ENCODE data around the gene NDUFA1.
A peak's percentile ranks its signal among the peaks of the same experiment; 100 is the strongest.
"Not testable (repeated sequence)": the region's sequence is repeated elsewhere in the genome, so short reads cannot be mapped to it uniquely, and the experiment has no call there.

The NDUFA1 gene

DNA sequence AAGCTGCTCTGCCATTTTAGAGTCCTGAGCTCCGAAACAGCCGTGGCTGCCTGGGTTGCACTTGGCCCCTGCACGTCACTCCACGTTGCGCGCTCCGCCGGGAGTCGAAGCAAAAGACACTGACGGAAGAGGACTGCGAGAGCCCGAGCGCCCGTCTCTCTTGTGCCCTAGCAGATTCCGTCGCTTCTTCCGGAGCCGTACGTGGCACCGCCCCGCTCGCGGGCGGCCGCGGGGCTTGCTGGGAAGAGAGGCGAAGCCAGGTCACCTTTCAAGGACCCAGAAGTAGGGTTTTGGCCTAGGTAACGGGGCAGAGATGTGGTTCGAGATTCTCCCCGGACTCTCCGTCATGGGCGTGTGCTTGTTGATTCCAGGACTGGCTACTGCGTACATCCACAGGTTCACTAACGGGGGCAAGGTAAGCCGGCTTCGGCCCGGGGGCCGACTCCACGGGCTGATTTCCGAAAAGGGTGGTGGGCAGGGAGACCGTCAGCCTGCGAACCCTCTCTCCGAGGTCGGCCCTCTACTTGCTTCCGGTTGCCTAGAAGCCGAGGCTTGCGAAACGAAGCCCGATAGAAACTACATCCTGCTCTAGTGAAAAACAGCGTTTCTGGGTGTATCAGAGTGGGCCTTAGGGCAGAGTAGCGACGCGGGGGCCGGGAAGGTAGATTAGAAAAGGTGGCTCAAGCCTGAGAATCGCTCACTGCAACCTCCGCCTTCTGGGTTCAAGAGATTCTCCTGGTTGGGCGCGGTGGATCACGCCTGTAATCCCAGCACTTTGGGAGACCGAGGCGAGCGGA is at the start of gene NDUFA1, which contains the start of gene RNF113A:
NDUFA1 (plus strand) TSS at position 234 of the 797 bp plus-strand sequence; CDS start at position 314, 80 bp downstream.
RNF113A (minus strand) TSS at position 135 of the 797 bp plus-strand sequence; CDS start at position 15, 120 bp downstream.
- peak; percentile 51 to 74 (median 60) for DNase-seq (ENCODE audit: low read depth in 4 of 4, low spot score in 1 of 4)

DNA sequence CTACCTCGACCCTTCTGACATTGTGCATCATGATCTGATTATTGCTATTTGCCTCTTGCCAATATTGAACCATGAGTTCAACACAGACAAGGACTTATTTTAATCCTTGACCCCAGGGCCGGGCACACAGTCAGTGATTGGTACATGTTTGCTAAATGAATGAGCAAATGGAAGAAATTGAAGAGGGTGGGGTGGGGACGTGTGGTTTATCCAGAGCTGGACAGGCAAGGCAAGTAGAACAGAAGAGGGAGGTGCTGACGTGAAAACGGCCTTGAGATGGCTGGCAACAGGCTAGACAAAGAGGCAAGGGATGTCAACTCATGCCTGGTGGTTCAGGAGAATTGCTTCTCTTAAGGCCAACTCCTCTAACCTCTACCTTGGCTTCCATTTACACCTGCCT is 47.4 kb upstream of the NDUFA1 start:
- not testable (repeated sequence) for DNase-seq (ENCODE audit: low read depth in 4 of 4, low spot score in 1 of 4)

DNA sequence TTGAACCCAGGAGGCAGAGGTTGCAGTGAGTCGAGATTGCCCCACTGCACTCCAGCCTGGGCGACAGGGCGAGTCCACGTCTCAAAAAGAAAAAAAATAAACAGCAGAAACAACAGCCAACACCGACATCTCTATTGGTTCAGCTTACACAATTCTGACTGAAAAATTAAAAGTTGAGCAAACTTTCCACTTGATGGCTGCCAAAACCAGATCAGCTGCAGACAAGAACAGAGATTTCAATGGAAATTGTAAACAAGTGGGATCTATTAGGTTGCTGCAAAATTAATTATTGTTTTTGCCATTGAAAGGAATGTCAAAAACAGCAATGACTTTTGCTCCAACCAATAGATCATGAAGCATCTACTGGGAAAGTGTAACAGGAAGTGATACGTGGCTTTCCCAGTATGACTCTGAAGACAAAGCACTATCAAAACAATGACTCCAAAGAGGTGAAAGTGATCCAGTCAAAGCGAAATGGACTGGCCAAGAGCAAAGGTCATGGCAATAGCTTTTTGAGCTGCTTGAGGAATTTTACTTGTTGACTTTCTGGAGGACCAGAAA is 45.2 kb upstream of the NDUFA1 start:
- DNase-seq (ENCODE audit: low read depth in 4 of 4, low spot score in 1 of 4): no peak

DNA sequence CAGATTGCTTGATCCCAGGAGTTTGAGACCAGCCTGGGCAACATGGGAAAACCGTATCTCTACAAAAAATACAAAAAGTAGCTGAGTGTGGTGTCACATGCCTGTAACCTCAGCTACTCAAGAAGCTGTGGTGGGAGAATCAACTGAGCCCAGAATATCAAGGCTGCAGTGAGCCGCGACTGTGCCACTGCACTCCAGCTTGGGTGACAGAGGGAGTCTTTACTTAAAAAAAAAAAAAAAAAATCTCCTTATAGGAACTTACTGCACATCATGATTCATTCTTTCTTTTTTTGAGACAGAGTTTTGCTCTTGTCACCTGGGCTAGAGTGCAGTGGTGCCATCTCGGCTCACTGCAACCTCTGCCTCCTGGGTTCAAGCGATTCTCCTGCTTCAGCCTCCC is 43.2 kb upstream of the NDUFA1 start:
- no peak for DNase-seq (ENCODE audit: low read depth in 4 of 4, low spot score in 1 of 4)

DNA sequence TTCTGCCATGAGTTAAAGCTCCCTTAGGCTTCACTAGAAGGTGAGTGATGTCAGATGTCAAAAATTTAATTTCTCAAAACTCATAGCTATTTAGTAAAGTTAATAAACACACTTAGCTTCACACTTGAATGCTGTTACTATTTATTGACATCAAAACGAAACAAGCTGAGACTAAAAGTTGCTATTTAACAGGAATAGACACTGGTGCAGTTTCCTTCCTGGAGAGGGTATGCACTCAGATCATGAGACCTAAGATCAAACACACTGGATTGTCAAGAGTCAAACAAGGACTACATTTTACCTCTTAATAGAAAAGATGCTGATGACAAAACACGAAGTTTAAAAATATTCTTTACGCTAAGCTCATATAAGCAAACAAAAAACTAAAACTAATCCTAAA is 37.7 kb upstream of the NDUFA1 start:
- no peak for DNase-seq (ENCODE audit: low read depth in 4 of 4, low spot score in 1 of 4)

DNA sequence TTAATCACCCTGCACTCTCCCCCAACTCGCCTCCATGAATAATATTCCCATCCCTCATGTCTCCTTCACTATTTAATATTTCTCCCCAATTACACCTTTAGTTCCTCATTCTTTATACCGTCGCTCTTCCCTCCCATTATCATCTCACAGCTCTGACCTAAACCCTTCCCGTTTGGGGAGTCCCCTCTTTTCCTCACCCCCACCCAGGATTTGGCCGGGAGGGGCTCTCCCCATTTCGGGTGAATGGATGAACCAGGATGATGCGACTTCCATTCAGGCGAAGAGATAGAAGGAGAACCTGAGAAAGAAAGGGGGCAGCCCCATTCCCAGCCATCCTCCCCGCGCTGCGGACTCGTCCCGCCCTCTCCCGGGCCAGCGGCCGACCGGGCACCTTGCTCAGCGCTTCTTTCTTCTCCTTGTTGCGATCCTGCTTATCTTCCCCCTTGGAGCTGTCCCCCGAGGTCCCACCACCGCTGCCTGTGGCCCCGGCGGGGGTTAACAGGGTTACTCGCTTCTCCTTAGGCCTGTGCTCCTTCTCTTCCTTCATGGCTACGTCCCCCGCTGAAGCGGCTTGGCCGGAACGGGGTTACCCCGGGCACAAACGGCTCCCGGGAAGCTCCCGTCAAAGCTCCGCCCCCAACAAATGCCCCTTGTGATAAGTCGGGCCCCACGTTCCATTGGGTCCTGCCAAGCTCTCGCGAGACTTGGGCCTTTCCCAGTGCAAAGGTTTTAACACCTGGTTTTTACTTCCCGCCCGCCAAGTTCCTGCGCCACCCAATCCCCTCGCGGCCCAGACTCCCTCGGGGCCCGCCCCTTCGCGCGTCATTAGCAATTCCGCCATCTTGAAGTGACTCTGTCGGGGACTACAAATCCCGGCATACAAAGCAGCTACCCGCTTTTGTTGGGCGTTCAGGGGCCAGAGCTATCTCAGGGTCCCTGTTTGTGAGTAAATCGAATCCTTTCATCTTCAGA is 19.0 kb upstream of the NDUFA1 start, which contains the start of gene UPF3B:
UPF3B (minus strand) TSS at position 582 of the 972 bp plus-strand sequence; CDS start at position 547, 35 bp downstream.
- peak; percentile 70 to 90 (median 78) for DNase-seq (ENCODE audit: low read depth in 4 of 4, low spot score in 1 of 4)

DNA sequence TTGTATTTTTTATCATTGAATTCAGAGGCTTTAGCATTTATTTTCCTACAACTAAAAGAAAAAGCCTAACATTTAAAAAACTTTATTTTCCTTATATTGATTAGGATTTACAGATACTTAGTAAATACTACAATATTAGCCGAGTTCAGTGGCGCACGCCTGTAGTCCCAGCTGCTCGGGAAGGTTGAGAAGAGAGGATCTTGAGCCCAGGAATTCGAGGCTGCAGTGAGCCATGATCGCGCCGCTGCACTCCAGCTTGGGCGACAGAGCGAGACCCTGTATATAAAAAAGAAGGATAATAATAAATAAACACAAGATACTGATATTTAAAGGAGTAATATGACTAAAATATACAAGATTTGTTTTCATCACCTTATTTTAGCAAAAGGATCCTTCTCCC is 18.2 kb upstream of the NDUFA1 start:
- DNase-seq (ENCODE audit: low read depth in 4 of 4, low spot score in 1 of 4): no peak

DNA sequence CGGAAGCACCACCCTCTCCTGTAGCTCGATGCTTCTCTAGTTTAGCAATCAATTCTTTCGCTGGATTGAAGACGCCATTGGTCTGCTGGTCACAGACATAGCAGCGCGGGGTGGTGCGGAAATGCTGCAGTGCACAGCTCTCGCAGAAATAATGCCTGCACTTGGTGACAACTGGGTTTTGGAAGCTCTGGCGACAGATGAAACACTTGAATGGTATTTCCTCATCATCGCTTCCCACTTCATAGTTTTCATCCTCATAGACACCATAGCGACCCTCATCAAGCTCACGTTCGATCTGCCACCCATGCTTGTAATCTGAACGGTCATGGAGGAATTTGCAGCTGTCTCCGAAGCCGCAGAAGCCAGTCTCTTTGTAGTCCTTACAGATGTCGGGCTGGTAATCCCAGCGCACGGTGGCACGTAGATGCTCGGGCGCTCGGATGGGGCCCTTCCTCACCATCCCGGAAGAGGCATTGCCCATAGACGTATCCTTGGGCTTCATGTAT is 953 bp upstream of the NDUFA1 start:
- no peak for DNase-seq (ENCODE audit: low read depth in 4 of 4, low spot score in 1 of 4)

DNA sequence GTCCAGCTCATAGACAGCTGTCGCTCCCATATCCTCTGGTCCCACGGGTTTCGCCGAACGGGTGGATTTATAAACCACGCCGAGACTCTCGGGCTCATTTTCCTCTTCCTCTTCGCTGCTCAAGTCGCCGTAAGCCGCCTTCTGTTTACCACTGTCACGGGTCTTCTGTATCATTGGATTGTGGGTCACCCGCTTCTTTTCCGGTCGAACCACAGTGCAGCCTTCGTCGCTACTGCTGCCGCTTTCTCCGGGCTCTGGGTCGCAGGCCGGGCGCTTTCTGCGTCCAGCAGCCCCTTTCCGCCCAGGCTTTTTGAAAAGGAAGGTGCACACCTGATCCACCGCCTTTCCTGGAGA is 410 bp upstream of the NDUFA1 start:
- no peak for DNase-seq (ENCODE audit: low read depth in 4 of 4, low spot score in 1 of 4)

DNA sequence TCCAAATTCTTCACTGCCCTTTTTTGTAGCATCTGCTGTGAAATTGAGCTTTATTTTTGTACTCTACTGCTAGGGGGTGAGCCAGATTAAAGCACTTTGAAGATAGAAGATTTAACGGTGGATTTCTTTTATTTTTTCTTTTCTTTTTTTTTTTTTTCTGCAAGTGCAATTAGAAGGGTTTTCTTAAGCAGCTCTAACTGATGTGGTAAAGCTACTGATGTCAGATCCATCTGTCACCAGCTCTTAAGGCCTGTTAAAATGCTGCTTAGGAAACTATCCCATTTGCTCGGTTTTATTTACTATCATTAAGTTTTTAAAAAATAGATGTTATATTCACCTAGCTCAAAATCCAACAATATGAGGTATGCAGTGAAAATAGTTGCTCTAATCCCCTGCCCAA is 7.1 kb downstream of the NDUFA1 start:
- no peak for DNase-seq (ENCODE audit: low read depth in 4 of 4, low spot score in 1 of 4)

DNA sequence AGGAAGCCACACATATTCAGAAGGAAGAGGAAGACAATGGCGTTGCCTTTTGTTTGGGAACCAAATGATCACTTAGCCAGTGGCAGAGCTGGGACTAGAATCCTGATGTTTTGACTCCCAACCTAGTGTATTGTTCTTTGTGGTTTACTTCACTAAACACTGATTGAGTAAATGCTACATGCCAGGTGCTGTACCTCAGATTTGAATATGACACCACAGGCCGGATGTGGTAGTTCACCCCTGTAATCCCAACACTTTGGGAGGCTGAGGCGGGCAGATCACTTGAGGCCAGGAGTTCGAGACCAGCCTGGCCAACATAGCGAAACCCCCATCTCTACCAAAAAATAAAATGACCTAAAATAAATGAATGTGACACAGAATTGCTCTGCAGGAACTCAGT is 8.4 kb downstream of the NDUFA1 start:
- DNase-seq (ENCODE audit: low read depth in 4 of 4, low spot score in 1 of 4): no peak

DNA sequence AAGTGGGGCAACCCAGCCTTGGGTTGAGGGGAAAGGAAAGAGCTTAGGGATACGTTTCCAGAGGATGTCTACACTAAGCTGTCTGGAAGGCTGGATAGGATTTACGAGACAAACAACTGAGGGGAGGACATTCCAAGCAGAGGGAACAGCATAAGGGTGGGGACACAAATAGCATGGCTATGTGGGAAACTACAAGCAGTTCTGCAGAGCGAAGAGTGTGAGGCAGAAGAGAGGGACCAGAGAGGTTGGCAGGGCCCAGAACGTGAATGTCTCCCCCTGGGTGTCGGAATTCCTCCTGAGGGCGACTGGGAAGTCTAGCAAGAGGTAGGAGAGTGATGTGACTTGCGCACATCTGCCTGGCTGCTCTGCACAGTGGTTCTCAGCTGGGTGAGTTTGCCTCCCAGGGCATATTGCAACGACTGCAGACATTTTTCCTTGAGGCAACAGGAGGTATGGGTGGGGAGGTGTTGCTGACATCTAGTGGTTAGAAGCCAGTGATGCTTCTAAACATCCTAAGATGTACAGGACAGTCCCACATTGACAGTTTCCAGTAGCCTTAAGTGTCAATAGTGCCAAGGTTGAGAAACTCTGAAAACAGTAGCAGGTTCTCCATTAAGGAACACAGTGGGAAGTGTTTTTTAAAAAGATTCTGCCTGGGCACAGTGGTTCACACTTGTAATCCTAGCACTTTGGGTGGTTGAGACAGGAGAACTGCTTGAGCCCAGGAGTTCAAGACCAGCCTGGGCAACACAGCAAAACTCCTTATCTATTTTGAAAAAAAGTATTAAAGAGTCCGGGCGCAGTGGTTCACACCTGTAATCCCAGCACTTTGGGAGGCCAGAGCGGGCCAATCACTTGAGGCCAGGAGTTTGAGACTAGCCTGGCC is 9.2 kb downstream of the NDUFA1 start:
- no peak for DNase-seq (ENCODE audit: low read depth in 4 of 4, low spot score in 1 of 4)

DNA sequence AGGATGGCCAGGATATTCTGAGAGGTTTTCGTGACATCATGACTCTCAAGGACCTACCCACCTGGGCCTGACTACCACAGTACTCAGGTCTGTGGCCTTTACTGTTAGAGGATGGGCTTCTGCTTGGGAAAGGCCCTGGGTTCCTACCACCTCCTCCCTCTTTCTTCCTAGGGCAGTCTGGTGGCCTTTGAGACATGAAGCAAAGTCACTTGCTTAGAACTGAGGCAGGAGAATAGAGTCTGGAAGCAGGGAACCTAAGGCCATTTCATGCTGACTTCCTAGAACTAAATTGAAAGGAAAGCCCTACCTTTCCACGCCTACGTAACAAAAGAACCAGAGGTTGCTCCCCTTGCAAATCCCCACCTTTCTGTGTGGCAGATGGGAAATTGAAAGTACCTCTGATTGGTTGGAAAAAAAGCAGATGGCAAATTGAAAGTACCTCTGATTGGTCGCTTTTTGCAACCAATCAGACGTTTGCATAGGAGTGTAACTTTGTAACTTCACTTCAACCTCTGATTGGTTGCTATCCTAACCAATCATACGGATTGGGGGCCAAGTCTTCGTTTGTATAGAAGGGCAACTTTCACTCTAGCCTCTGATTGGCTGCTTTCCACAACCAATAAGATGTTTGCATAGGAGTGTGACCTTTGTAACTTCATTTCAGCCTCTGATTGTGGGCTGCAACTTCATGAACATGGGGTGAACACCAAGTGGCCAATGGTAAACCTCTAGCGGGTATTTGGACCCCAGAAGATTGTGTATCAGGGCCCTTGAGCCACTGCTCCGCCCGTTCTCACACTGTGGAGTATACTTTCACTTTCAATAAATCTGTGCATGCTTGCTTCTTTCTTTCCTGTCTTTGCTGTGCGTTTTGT is 14.2 kb downstream of the NDUFA1 start:
- DNase-seq (ENCODE audit: low read depth in 4 of 4, low spot score in 1 of 4): no peak

DNA sequence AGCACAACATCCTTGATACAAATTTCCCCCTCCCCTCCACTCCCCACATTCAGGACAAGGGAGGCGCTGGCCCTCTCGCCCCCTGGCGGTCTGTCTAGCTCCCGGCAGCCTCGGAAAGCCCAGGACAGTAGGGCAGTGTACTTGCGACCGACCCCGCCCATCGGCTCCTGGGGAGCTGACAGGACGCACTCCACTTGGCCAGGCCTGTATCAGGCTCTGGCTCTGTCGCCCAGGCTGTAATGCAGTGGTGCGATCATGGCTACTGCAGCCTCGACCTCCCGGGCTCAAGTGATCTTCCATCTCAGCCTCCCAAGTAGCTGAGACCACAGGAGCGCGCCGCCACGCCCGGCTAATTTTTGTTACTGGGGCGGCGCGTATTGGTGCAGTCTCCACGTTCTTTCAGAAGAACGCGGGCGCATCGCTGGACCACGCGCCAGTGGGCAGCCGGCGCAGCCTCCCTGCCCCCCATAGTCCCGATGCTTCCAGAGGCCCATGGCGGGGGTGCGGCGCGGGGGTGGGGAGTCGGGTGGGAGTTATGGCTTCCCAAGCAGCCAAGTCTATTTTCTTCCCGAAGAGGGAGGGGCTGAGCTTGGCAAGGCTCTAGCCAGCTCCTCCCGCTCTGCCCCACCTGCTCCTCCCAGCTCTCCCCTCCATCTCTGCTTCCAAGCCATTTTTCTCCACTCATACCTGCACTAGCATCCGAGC is 16.2 kb downstream of the NDUFA1 start:
- peak in 2 of 4 experiments; percentile 23 to 48 for DNase-seq (ENCODE audit: low read depth in 4 of 4, low spot score in 1 of 4)

DNA sequence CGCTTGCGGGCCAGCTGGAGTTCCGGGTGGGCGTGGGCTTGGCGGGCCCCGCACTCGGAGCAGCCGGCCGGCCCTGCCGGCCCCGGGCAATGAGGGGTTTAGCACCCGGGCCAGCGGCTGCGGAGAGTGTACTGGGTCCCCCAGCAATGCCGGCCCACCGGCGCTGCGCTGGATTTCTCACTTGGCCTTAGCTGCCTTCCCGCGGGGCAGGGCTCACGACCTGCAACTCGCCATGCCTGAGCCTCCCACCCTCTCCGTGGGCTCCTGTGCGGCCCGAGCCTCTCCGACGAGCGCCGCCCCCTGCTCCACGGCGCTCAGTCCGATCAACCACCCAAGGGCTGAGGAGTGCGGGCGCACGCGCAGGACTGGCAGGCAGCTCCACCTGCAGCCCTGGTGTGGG is 19.0 kb downstream of the NDUFA1 start:
- not testable (repeated sequence) for DNase-seq (ENCODE audit: low read depth in 4 of 4, low spot score in 1 of 4)

DNA sequence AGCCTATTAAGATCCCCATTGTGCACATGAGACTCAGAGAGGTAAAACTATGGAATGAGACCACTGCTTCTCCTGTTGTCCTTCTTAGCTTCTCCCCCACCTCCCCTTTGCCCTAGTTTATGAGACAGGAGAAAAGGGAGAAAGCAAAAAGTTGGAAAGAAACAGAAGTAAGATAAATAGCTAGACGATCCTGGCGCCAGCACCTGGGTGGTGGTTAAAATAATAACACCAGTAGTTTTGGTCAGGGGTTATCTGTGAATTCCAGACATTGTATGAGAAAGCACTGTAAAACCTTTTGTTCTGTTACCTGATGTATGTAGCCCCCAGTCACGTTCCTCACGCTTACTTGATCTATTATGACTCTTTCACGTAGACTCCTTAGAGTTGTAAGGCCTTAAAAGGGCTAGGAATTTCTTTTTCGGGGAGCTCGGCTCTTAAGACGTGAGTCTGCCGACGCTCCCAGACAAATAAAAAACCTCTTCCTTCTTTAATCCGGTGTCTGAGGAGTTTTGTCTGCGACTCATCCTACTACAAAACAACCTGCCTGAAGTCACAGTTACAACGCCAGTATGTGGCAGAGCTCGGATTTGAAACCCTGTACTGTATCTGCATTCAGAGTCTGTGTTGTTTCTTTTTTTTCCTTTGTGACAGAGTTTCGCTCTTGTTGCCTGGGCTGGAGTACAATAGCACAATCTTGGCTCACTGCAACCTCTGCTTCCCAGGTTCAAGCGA is 20.5 kb downstream of the NDUFA1 start:
- DNase-seq (ENCODE audit: low read depth in 4 of 4, low spot score in 1 of 4): not testable (repeated sequence)

DNA sequence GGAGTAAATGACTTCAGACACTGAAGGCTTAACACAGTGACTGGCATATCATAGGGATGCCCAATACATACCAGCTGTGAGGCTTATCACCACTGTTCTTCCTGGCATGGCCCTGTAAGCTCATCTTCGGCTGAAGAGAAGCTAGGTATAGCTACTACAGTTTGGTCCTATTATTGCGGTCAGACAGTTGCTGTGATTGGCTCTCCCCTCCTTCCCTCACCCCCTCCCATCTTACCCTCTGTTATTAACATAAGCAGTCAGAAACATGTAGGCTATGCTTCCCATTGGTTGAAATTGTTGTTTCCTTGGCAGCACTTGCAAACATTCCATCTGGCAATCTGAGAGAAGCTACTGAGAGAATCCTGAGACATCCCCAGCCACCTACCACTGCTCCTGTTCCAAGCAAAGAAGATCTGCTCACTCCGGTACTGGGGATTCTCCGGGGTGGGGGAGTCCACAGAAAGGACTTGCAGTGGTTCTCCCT is 24.3 kb downstream of the NDUFA1 start, which contains the start of gene AKAP14:
AKAP14 (plus strand) TSS at position 51 of the 484 bp plus-strand sequence. CDS start 7,331 bp downstream, outside the sequence.
- no peak for DNase-seq (ENCODE audit: low read depth in 4 of 4, low spot score in 1 of 4)

DNA sequence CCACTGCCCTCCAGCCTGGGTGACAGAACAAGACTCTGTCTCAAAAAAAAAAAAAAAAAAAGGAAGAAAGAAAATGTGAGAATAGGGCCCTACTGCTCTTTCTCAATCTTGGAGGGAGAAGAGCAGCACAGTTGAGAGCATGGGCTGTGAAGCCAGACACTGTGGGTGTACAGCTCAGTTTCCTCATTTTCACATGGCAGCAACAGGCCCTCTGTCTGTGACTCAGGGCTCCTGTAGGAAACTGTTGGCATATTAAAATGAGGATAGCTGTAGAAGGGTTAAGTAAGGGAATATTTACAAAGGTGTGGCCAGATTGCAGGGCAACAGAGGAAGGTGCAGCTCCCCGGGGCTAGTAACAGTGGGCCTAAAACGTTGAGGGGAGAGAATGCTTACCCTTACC is 27.5 kb downstream of the NDUFA1 start:
- no peak for DNase-seq (ENCODE audit: low read depth in 4 of 4, low spot score in 1 of 4)
